HUDEP-2 (cell line): ENCODE data around the gene SERP2.

ENCODE experiments used
- DNase-seq, 76 experiments: peaks; one replicate each; lab custom pipeline; 2025; ENCODE audit not compliant: unreplicated experiment in 76 of 76; lab: John Stamatoyannopoulos, UW

SERP2 gene

GRCh38 chr13:44431150-44431549 is 57.5 kb downstream of the SERP2 start:
- DNase-seq = peak in 1 of 76 experiments; percentile 5

DNA sequence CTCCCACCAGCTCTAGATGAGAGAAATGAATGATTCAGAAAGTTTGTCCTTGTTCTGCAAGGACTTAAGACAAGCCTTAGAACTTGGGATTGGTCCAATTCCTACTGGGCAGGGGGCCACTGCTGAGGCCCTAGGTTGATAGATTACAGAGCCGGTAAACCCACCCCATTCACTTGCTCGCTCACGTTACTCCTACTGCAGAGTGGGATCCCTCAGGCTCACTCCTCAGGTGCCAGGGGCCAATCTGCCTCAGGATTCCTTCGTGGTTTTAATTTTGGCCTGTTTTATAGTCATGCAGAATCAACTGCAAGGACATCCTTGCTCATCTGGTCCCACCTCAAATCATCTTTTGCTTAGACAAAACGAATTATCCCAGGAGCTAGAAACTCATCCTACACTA is 59.0 kb downstream of the SERP2 start:
- peak in 1 of 76 experiments; percentile 13 for DNase-seq

- no peak for DNase-seq
Observed at GRCh38 chr13:44433863-44434765, 60.5 kb downstream of the SERP2 start.

GRCh38 chr13:44434766-44435141 is 61.1 kb downstream of the SERP2 start:
- DNase-seq = no peak

DNA sequence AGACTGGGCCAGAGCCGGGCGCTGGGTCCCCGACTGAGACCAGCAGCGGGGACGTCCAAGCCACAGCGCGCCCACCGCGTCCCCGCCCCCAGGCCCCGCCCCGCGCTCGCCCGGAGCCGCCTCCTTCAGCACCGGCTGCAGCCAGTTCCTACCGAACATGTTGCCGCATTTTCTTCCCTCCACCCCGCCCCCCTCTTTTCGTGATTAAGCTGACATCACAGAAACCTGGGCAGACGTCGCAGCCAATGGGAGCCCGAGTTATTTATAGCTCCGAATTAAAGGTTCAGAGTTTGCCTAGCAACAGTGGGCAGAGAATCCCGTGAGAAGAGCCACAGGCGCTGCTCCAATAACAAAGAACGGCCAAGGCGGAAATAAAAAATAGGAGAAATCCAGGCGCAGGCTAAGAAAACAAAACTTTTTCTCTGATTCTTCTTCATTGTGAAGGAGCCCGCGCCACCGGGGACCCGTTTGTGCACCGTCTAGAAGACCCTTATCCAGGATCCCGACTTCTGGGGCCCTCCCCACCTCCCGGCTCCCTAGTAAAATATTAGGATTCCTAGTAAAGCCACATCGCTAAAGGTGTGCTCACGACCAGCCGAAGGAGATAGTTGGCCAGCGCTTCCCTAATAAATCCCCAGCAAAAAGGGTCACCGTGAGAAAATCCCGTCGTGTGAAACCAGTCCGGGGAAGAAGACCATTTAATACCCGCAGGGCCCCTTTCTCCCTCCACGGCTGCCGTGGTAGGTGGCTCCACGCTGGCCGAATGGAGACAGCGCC is 61.7 kb downstream of the SERP2 start:
- DNase-seq = peak in 75 of 76 experiments; percentile 17 to 98 (median 94)

GRCh38 chr13:44435919-44436510 is 62.4 kb downstream of the SERP2 start:
- DNase-seq = no peak

GRCh38 chr13:44436589-44437337 is 63.1 kb downstream of the SERP2 start:
- DNase-seq = peak in 74 of 76 experiments; percentile 12 to 89 (median 73)

DNA sequence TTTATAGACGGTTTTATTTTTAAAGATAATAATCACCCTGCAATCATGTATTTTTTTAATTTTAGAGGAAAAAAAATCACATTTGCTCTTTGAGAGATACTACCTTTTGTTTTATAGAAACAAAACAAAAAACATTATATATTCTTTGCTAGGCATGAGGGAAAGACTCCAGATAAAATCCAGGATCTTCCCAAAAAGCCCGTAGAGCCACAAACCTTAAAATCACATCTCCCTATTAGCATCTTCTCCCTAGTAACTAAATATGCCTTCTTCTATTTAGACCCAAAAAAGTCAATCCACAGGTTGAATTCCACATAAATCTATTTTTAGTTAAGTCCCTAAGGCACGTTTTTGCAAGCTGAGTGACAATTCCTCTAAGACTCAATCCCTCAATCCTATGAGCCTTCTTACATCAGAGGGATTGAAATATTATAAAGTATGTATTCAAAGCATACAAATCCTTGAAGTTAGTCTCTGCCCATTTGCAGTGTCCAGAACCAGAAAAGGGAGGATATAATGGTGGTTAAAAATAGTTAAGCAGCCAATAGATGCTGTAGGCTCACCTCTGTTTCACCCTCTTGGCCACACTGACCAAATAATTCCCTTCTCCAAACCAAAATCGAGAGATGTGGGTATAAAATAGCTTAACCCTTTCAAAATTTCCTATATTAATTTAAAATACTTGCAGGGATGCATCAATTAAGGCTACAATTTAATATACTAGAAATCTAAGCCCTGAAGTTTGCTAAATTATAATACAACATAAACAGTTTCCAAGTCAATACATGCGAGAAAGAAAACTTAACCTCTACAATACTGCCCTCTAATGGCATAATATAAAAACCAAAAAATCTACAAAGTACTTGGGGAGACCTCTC is 64.0 kb downstream of the SERP2 start:
- DNase-seq = peak in 28 of 76 experiments; percentile 2 to 69 (median 42)

DNA sequence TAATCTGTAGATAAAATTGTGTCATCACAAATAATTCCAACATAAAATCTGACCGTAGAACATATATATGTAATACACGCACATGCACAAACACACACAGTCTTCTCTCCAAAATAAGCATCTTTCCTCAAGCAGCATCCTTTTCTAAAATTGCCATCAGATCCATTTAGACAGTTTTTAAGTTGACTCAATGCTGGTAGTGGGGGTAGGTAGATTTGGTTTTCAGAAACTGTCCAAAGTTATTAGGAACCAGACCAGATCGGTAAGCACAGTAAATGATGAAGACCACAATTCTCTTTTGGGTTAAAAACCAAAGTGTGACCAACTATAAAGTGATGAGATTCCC is 64.6 kb downstream of the SERP2 start:
- no peak for DNase-seq

DNA sequence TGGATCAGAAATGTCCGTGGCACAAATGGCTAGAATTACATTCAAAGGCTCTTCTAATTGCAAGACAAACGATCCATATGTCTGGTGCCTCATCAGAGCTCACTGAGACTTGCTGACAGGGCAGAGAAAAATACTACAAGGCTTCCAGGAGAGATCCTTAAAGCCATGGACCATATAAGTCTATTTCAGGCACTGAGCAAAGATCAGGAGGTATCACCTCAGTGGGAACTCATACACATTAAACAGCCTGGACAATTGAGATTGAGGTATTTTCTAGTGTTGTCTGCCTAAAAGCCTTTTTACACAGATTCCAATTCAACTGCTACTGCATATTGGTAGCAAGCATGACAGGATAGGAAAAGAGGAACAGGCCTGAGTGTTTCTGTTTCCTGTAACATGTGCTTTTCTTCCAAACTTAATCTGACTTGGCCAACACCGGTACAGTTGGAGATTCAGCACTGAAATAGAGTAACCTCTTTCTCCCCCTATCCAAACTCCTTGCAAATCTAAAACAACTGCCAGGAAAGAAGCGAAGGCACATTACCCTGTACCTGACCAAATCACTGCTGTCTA is 65.9 kb downstream of the SERP2 start:
- no peak for DNase-seq

DNA sequence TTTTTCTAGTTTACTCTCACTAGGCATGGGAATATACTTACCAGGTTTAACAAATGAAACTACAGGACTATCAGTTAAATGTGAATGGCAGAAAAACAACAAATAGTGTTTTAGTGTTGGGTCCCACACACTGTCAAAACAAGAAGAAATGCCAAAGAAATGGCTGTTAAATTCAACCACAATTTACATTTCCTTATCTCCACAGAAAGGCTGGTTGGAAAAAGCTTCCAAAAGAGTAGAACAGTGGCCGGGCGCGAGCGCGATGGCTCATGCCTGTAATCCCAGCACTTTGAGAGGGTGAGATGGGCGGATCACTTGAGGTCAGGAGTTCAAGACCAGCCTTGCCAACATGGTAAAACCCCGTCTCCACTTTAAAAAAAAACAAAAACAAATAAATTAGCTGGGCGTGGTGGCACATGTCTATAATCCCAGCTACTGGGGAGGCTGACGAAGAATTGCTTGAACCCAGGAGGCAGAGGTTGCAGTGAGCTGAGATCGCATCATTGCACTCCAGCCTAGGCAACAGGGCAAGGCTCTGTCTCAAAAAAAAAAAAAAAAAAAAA is 66.5 kb downstream of the SERP2 start:
- no peak for DNase-seq
